Caco-2 (cell line): ENCODE measurements around the gene DNAJC24. TPM values are rescaled to one million over a fixed set of nuclear protein-coding genes. Genes with fewer than 3 reads are reported as not detected.

Experiments used
- BruUV-seq: library from RNA; stranded (reverse); fragments of 400-500 nt; replicated peaks from 2 replicates; lab custom pipeline; 2021; lab: Mats Ljungman, UMichigan
- CTCF ChIA-PET: fragments of 300-600 bp; sonication (Branson Sonifier 250); formaldehyde crosslinking; loops from one replicate; lab custom pipeline; 2022; ENCODE audit warnings: antibody characterized with exemption; lab: Charles Lee
- POLR2A ChIA-PET: fragments of 300-600 bp; sonication (Branson Sonifier 250); formaldehyde crosslinking; loops from one replicate; lab custom pipeline; 2022; ENCODE audit warnings: antibody characterized with exemption; lab: Charles Lee
- DNase-seq, 2 experiments: peaks; one replicate each; pipeline versions ENCODE4 v3.0.0 to v3.0.0-alpha.2; 2020 to 2022
- H3K27me3 ChIP-seq: replicated peaks from 2 replicates; pipeline ENCODE4 v1.6.0; 2011; ENCODE audit warnings: low read length; ENCODE audit not compliant: control insufficient read depth, insufficient read depth
- H3K36me3 ChIP-seq: 2 replicates; pipeline ENCODE4 v1.5.1; 2011; ENCODE audit warnings: low read length; ENCODE audit not compliant: control insufficient read depth, insufficient read depth
- H3K4me1 ChIP-seq: fragments of 250-450 bp; sonication (Bioruptor Pico); 2 replicates; pipeline ENCODE4 v1.5.1; 2020; ENCODE audit warnings: mild to moderate bottlenecking
- H3K4me3 ChIP-seq: 2 replicates; pipeline ENCODE4 v1.5.1; 2011; ENCODE audit warnings: low read depth, mild to moderate bottlenecking, control low read depth, low read length
- H3K9me3 ChIP-seq: fragments of 250-450 bp; sonication (Bioruptor Pico); 2 replicates; pipeline ENCODE4 v1.5.1; 2020; ENCODE audit warnings: mild to moderate bottlenecking, moderate library complexity
- H3K27ac Mint-ChIP-seq: one replicate; pipeline ENCODE4 v1.8.0; 2022; ENCODE audit warnings: mixed read lengths; ENCODE audit not compliant: unreplicated experiment
- H3K27me3 Mint-ChIP-seq: one replicate; pipeline ENCODE4 v1.8.0; 2022; ENCODE audit warnings: mixed read lengths; ENCODE audit not compliant: insufficient read depth, unreplicated experiment
- H3K36me3 Mint-ChIP-seq: one replicate; pipeline ENCODE4 v1.8.0; 2022; ENCODE audit warnings: mild to moderate bottlenecking, mixed read lengths; ENCODE audit not compliant: insufficient read depth, unreplicated experiment
- H3K4me1 Mint-ChIP-seq: one replicate; pipeline ENCODE4 v1.8.0; 2022; ENCODE audit warnings: low read depth, mixed read lengths; ENCODE audit not compliant: unreplicated experiment
- H3K4me3 Mint-ChIP-seq: one replicate; pipeline ENCODE4 v1.8.0; 2022; ENCODE audit warnings: mild to moderate bottlenecking, moderate library complexity, mixed read lengths; ENCODE audit not compliant: unreplicated experiment
- H3K9me3 Mint-ChIP-seq: one replicate; pipeline ENCODE4 v1.8.0; 2022; ENCODE audit warnings: mixed read lengths; ENCODE audit not compliant: unreplicated experiment
- intact Hi-C: fragments of 100-400 bp; cut with micrococcal nuclease; formaldehyde crosslinking; loops from one replicate; pipeline ENCODE4 v1.10.0; 2022; ENCODE audit not compliant: unreplicated experiment
- total RNA-seq: library from RNA; stranded (reverse); gene quantifications from 2 replicates; pipeline ENCODE4 v1.2.3, GENCODE V29; 2022
- TF ChIP-seq, protein P1 (sequence below), 2 experiments: fragments of 200-600 bp in 1 of 2; IDR thresholded peaks; 1 replicate in 1 of 2; 2 replicates in 1 of 2; pipeline versions ENCODE4 v1.5.1 to v1.8.0; 2011 to 2022; ENCODE audit warnings: antibody characterized with exemption in 1 of 2, control low read depth in 1 of 2, inconsistent platforms in 1 of 2, low read depth in 1 of 2, low read length in 1 of 2, mild to moderate bottlenecking in 1 of 2, moderate library complexity in 1 of 2; ENCODE audit not compliant: insufficient read depth in 1 of 2, severe bottlenecking in 1 of 2, unreplicated experiment in 1 of 2

The DNAJC24 gene
- total RNA-seq, 1 experiment from 2014 or later = 14.8 TPM

DNA sequence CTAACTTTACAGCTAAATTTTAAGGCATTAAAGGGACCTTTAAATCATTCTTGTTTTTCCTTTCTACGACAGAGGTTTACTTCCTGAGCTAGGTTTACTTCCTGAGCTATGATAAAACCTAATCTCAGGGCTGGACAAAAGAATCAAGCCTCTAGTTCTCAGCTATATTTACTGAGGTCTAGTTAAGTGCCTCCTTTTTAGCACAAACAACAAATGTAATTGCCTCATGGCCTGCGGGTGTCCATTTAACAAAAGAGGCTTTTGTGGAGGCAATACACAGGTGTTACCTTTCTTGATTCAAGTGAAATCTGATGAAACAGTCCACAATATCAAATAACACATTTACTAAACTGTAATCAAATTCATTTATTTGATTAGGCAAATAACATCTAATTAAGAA is 72.4 kb downstream of the DNAJC24 start:
- intact Hi-C loops = no loop called here
- Mint-ChIP-seq H3K27me3 (no peaks in the 10 kb centered on the region), H3K4me3 (no peak overlapping the region), H3K9me3 (no peaks in the 10 kb centered on the region), H3K27ac (no peak overlapping the region), H3K36me3 (no peaks in the 10 kb centered on the region), H3K4me1 (peaks cover 7% of the 10 kb centered on the region)
- DNase-seq = no peak
- no peaks in the 10 kb centered on the region for H3K27me3 ChIP-seq
- H3K9me3 ChIP-seq = no peaks in the 10 kb centered on the region
- no TSS peak for BruUV-seq
- TF ChIP-seq, protein P1, sequence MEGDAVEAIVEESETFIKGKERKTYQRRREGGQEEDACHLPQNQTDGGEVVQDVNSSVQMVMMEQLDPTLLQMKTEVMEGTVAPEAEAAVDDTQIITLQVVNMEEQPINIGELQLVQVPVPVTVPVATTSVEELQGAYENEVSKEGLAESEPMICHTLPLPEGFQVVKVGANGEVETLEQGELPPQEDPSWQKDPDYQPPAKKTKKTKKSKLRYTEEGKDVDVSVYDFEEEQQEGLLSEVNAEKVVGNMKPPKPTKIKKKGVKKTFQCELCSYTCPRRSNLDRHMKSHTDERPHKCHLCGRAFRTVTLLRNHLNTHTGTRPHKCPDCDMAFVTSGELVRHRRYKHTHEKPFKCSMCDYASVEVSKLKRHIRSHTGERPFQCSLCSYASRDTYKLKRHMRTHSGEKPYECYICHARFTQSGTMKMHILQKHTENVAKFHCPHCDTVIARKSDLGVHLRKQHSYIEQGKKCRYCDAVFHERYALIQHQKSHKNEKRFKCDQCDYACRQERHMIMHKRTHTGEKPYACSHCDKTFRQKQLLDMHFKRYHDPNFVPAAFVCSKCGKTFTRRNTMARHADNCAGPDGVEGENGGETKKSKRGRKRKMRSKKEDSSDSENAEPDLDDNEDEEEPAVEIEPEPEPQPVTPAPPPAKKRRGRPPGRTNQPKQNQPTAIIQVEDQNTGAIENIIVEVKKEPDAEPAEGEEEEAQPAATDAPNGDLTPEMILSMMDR (IDR thresholded peaks at IDR 0.05; ENCODE audit: insufficient read depth in 1 of 2, low read depth in 1 of 2, low read length in 1 of 2, severe bottlenecking in 1 of 2, unreplicated experiment in 1 of 2) = no peak
- no peaks in the 10 kb centered on the region for H3K4me1 ChIP-seq
- CTCF ChIA-PET = no interaction called here
- POLR2A ChIA-PET = no interaction called here
- no peak overlapping the region for H3K4me3 ChIP-seq
- H3K36me3 ChIP-seq = no peaks in the 10 kb centered on the region

DNA sequence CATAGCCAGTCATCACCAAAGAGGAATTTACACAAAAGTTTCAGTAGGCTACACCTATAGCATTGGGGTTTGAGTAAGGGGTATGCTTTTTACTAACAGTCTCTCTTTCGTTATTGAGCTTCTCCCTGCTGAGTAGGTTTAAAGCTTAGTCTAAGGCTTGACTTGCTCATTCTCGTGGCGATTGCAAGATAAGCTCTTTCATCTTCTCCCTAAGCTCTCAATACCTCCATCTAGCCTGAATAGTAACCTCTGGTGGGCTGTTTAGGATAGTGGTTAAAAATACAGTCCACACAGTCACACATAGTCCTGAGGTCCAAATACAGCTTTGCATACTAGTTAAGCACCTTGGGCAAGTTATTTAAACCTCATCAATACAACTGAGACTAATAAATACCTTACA is 74.1 kb downstream of the DNAJC24 start:
- no peak for DNase-seq
- POLR2A ChIA-PET = no interaction called here

DNA sequence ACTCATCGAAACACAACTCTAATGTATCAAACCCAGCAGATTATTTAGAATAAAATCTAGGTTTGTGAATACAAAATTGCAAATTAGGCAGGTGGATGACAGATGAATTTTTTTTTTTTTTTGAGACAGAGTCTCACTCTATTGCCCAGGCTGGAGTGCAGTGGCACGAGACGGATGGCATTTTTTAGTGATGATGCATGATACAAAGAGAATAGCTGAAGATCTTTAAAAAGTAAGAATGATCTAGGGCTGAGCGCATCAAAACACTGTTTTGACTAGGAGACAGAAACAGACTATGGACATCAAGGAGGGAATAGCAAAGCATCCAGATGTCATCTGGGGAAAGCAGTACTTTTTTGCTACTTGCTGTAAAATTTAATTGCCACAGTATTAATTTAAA is 76.0 kb downstream of the DNAJC24 start:
- Mint-ChIP-seq H3K9me3 (no peaks in the 10 kb centered on the region), H3K4me1 (peaks cover 7% of the 10 kb centered on the region), H3K27ac (no peak overlapping the region), H3K36me3 (no peaks in the 10 kb centered on the region), H3K27me3 (no peaks in the 10 kb centered on the region), H3K4me3 (no peak overlapping the region)
- TF ChIP-seq, protein P1 (IDR thresholded peaks at IDR 0.05; ENCODE audit: insufficient read depth in 1 of 2, low read depth in 1 of 2, low read length in 1 of 2, severe bottlenecking in 1 of 2, unreplicated experiment in 1 of 2) = no peak
- intact Hi-C loops = no loop called here
- Histone ChIP-seq H3K36me3 (no peaks in the 10 kb centered on the region), H3K27me3 (no peaks in the 10 kb centered on the region), H3K4me3 (no peak overlapping the region), H3K4me1 (no peaks in the 10 kb centered on the region), H3K9me3 (no peaks in the 10 kb centered on the region)
- no TSS peak for BruUV-seq
- ChIA-PET POLR2A (no interaction called here), CTCF (no interaction called here)
- no peak for DNase-seq

More for the DNA sequence above, 74.1 kb downstream of the DNAJC24 start:
- TF ChIP-seq, protein P1 (IDR thresholded peaks at IDR 0.05; ENCODE audit: insufficient read depth in 1 of 2, low read depth in 1 of 2, low read length in 1 of 2, severe bottlenecking in 1 of 2, unreplicated experiment in 1 of 2) = no peak
- no peak overlapping the region for H3K4me3 Mint-ChIP-seq
- intact Hi-C loops = no loop called here
- H3K27me3 ChIP-seq = no peaks in the 10 kb centered on the region
- H3K4me3 ChIP-seq = no peak overlapping the region
- H3K27me3 Mint-ChIP-seq = no peaks in the 10 kb centered on the region
- no peaks in the 10 kb centered on the region for H3K4me1 ChIP-seq
- H3K9me3 Mint-ChIP-seq = no peaks in the 10 kb centered on the region
- peaks cover 7% of the 10 kb centered on the region for H3K4me1 Mint-ChIP-seq
- no TSS peak for BruUV-seq
- H3K27ac Mint-ChIP-seq = no peak overlapping the region
- H3K36me3 ChIP-seq = no peaks in the 10 kb centered on the region
- no peaks in the 10 kb centered on the region for H3K9me3 ChIP-seq
- H3K36me3 Mint-ChIP-seq = no peaks in the 10 kb centered on the region
- CTCF ChIA-PET = no interaction called here
